Measurements from ENCODE around the gene FMOD.
A peak's percentile ranks its signal among the peaks of the same experiment; 100 is the strongest.

FMOD gene

GRCh38 chr1:203360547-203361185, 9.7 kb upstream of the FMOD start:
- no peak for DNase-seq

- DNase-seq = no peak
These were observed 8.2 kb upstream of the FMOD start for GRCh38 chr1:203359010-203359571.

- no peak for DNase-seq
These were observed 3.3 kb upstream of the FMOD start for GRCh38 chr1:203354246-203354645.

GRCh38 chr1:203353486-203353885, 2.6 kb upstream of the FMOD start:
- no peak for DNase-seq

DNA sequence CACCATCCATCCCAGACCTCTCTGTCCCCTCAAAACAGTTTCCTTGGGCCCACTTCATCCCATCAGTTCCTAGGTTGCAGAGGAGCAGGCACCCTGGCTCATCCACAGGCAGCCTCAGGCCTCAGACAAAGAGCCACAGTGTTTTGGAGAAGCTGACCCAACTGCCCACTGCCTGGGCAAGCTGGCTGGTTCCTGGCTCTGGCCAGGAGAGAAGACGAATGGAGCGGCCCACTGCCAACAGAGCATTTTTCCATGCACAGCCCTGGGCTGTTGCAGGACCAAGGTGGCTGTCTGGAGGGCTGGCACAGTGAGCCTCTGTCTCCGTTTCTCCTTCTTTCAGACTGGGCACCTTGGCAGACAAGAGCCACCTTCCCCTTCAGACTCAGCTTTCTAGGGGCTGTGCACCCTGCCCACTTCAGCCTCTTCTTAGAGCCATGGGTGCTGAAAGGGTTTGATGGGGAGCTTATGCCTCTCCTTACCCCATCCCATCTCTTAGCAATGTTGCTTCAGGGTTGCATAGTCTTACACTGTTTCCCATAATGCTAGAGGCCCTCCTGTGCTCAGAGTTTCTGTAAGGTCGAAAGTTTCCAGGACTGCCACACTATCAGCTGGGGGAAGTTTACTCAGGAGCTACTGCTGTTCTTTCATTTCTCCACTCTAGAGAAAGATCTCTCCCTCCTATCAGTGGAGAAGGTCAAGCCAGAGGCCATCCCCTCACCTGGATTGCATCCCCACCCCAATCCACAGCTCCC, 973 bp downstream of the FMOD start:
- DNase-seq = no peak

DNA sequence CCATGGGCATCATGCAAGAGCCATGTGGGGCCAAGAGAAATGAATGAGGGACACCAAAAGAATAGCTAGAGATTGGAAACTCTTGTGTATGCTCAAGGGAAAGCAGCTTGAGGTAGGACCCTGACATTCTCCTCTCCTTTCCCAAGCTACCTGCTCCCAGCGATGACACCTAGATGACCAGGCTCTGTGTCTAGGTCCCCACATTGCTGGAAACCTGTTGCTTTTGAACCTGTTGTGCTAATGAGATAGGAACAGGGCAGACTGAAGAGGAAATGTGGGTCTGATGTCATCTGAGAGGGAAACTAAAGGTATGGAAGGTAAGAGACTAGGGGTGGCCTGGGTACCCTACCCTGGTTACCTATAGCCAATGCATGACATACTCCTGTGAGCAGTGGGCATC, 1.8 kb downstream of the FMOD start:
- no peak for DNase-seq

DNA sequence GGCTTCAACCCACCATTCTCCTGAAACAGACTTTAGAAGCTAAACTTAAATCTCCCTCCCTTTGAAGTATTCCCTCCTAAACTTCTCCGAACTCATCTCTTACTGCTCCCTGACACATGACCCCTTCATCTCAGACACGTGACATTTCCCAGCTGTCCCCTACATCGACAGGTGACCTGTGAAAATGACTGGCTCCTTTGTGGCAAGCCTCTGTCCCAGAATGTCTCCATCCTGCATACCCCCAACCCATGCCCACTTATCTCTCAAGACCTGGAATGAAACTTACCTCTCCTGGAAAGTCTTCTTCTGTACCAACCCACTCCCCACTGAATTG, 4.2 kb downstream of the FMOD start:
- no peak for DNase-seq

GRCh38 chr1:203346060-203346768, 4.7 kb downstream of the FMOD start:
- DNase-seq = peak; percentile 39

GRCh38 chr1:203343956-203344754, 6.8 kb downstream of the FMOD start:
- DNase-seq = no peak

GRCh38 chr1:203342192-203342940, 8.6 kb downstream of the FMOD start:
- no peak for DNase-seq

DNA sequence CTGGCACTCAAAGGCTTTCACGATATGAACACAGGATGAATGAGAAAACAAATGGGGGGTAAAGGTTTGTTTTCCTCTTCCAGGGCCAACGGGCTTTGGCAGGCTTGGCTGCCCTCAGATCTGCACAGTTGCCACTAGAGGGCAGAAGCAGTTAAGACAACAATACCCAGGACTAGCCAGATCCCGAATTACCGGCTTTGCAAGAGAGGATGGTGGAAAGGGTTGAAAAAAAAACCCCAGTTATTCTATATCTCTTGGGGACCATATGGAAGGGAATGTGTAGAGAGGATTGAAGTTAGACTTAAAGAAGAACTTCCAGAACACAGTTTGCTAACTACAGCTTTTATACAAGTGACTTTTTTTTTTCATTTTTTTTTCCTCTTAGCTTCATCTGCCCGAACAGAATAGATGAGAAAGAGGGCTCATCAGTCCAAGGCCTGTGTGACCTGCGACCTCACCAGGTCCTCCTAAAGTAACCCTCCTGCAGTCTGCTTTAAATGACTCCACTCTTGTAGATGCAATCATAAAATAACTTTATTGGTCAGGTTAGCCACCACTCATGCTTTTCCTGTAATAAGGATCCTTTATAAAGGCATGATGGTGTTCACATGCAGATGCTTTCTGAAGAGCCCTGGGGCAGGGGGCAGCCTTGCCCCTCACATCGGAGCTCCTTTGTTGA, 10.7 kb downstream of the FMOD start:
- peak; percentile 62 for DNase-seq

DNA sequence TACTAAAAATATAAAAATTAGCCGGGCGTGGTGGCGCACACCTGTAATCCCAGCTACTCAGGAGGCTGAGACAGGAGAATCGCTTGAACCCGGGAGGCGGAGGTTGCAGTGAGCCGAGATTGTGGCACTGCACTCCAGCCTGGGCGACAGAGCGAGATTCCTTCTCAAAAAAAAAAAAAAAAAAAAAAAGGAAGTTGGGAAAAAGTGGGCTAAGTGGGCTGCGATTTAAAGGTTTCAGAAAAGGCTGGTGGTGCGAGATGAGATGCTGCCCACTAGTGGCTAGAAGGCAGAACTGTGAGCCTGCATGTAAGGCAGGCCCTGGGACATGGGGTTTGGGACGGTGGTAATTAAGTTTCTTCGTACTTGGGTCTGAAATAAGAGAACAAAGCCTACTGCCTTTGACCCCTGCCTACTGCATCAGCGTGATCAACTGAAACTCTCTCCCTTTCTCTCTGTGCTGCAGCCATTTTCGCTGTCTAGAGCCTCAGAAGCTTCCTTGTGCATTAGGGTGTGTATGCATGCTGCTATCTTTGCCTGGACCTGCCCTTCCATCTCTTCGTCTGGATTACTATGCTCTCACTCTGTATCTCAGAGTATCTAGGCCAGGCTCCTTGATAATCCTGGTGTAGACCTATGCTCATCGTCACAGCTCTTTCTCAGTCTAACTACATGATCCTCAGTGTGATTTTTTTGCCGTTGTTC, 12.4 kb downstream of the FMOD start:
- DNase-seq = peak; percentile 11

DNA sequence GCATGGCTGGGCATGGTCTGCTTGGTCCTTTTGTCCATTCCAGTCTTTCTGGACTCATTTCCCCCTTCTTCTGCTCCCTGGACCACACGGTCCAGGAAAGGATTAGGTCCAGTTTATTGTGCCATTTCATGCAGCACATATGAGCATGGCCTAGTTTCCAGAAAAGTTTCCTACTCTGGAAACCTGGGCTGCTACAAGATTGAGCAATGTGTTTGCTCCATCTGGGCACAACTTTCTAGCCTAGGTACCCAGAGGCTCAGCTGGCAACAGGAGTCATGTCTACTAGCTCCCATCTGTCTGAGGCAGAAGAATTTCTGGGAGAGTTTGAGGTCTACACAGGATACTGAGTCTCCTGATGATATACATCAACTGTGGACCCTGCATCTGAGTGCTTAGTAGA, 14.8 kb downstream of the FMOD start:
- DNase-seq = no peak

GRCh38 chr1:203335503-203335902, 15.4 kb downstream of the FMOD start:
- no peak for DNase-seq

- no peak for DNase-seq
These were observed 19.7 kb downstream of the FMOD start for GRCh38 chr1:203331224-203331623.

DNA sequence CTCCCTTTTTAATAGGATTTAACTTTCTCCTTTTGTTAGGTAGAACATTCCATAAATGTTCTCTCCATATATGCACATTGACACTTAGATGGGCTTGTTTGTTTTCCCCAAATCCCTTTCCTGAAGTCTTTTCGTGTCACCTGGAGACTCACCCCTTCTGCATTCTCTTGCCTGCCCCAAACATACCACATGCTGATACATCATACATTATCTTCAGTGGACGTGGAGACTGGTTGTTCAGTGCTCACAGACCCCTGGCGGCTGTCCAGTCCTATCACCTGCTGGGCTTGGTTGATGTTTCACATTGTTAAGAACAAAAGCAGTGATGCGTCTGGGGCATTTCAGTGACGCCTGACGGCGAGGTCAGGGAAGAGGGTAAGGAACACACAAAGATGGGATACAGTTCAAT, 22.2 kb downstream of the FMOD start:
- peak; percentile 64 for DNase-seq

GRCh38 chr1:203327684-203328457, 23.1 kb downstream of the FMOD start:
- DNase-seq = peak; percentile 68

GRCh38 chr1:203326830-203327683, 23.9 kb downstream of the FMOD start:
- DNase-seq = peak; percentile 79

DNA sequence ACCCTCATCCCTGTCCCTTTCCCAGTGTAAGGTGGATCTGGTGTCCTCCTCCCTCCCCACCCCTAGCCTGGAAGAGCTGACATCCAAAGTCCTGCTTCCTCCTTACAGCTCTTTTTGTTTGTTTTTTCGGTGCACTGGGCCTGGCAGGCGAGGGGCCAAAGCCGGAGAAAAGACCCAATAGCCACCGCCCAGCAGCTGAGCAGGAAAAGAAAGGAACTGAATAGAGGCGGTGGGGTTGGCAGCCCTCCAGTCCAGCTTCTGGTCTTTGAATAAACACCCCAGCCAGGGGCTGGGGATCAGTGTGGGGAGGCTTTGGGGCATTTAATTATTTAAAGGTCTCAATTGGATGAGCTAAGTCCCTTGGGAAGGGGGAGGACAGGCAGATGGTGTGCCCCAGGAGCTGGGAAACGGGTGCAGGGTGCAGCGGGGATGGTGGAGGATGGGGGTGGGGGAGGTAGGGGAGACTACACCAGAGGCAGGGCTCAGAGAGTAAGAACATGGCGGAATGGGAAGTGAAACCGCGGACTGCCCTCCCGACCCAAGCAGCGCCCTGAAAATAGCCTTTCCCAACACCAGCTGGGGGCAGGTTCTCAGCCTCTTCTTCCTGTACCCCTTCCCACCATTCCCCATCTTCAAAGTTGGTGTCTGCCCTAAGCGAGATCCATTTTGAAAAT, 25.4 kb downstream of the FMOD start:
- DNase-seq = peak; percentile 76
